Measurements from ENCODE around the gene DOCK10.

- TF ChIP-seq CTCF (IDR thresholded peaks at IDR 0.05) (no peak), POLR2A (IDR thresholded peaks at IDR 0.05) (no peak), EP300 (IDR thresholded peaks at IDR 0.05) (no peak)
Measured at GRCh38 chr2:224723586-224724217, 318.6 kb downstream of the DOCK10 start.

Data from stomach (tissue), 4 donors.